Measurements from ENCODE around the gene CCR1.

DNA sequence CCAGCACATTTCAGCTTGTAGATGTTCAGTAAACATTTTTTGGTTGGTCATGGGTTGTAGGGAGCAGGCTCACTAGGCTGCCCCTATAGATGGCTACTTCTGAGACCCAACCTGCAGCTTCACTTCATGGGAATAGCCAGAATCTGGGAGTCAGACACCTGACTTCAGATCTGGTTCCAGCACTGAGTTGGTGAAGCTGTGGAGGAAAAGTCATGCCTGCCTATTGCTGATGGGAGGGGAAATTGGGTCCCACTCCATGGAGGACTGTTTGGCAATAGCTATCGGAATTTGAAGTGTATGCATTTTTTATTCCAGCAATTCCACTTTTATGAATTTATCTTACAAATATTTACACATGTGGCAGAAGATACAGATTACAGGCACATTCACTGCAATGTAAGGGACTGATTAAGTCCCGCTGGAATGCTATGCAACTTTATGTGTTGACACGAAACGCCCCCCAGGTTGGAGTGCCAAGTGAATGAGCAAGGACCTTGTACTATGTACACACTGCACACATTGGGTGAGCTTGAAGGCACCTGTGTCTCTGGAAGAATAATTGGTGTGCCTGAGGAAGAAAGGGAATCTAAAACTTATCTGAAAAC is 7.8 kb upstream of the CCR1 start:
- no peak for TF ChIP-seq SP1 (IDR thresholded peaks at IDR 0.05)
- TF ChIP-seq, protein P1, sequence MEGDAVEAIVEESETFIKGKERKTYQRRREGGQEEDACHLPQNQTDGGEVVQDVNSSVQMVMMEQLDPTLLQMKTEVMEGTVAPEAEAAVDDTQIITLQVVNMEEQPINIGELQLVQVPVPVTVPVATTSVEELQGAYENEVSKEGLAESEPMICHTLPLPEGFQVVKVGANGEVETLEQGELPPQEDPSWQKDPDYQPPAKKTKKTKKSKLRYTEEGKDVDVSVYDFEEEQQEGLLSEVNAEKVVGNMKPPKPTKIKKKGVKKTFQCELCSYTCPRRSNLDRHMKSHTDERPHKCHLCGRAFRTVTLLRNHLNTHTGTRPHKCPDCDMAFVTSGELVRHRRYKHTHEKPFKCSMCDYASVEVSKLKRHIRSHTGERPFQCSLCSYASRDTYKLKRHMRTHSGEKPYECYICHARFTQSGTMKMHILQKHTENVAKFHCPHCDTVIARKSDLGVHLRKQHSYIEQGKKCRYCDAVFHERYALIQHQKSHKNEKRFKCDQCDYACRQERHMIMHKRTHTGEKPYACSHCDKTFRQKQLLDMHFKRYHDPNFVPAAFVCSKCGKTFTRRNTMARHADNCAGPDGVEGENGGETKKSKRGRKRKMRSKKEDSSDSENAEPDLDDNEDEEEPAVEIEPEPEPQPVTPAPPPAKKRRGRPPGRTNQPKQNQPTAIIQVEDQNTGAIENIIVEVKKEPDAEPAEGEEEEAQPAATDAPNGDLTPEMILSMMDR (IDR thresholded peaks at IDR 0.05; ENCODE audit: low read depth, low read length, missing input control) = no peak
- no peak for TF ChIP-seq FOXA1 (IDR thresholded peaks at IDR 0.05)
- TF ChIP-seq, protein P2, sequence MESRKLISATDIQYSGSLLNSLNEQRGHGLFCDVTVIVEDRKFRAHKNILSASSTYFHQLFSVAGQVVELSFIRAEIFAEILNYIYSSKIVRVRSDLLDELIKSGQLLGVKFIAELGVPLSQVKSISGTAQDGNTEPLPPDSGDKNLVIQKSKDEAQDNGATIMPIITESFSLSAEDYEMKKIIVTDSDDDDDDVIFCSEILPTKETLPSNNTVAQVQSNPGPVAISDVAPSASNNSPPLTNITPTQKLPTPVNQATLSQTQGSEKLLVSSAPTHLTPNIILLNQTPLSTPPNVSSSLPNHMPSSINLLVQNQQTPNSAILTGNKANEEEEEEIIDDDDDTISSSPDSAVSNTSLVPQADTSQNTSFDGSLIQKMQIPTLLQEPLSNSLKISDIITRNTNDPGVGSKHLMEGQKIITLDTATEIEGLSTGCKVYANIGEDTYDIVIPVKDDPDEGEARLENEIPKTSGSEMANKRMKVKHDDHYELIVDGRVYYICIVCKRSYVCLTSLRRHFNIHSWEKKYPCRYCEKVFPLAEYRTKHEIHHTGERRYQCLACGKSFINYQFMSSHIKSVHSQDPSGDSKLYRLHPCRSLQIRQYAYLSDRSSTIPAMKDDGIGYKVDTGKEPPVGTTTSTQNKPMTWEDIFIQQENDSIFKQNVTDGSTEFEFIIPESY (IDR thresholded peaks at IDR 0.05) = no peak
- TF ChIP-seq JUND (IDR thresholded peaks at IDR 0.05) = no peak
- TF ChIP-seq EGR1 (IDR thresholded peaks at IDR 0.05; ENCODE audit: low read depth in 2 of 2) = no peak
- no peak for TF ChIP-seq GABPA (IDR thresholded peaks at IDR 0.05 in 1 of 2, conservative IDR thresholded peaks at IDR 0.05 in 1 of 2)
- TF ChIP-seq YY1 (IDR thresholded peaks at IDR 0.05) = no peak
- TF ChIP-seq, protein P3, sequence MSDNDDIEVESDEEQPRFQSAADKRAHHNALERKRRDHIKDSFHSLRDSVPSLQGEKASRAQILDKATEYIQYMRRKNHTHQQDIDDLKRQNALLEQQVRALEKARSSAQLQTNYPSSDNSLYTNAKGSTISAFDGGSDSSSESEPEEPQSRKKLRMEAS (IDR thresholded peaks at IDR 0.05) = no peak
- TF ChIP-seq, protein P4, sequence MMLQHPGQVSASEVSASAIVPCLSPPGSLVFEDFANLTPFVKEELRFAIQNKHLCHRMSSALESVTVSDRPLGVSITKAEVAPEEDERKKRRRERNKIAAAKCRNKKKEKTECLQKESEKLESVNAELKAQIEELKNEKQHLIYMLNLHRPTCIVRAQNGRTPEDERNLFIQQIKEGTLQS (IDR thresholded peaks at IDR 0.05) = no peak
- TF ChIP-seq, protein P5, sequence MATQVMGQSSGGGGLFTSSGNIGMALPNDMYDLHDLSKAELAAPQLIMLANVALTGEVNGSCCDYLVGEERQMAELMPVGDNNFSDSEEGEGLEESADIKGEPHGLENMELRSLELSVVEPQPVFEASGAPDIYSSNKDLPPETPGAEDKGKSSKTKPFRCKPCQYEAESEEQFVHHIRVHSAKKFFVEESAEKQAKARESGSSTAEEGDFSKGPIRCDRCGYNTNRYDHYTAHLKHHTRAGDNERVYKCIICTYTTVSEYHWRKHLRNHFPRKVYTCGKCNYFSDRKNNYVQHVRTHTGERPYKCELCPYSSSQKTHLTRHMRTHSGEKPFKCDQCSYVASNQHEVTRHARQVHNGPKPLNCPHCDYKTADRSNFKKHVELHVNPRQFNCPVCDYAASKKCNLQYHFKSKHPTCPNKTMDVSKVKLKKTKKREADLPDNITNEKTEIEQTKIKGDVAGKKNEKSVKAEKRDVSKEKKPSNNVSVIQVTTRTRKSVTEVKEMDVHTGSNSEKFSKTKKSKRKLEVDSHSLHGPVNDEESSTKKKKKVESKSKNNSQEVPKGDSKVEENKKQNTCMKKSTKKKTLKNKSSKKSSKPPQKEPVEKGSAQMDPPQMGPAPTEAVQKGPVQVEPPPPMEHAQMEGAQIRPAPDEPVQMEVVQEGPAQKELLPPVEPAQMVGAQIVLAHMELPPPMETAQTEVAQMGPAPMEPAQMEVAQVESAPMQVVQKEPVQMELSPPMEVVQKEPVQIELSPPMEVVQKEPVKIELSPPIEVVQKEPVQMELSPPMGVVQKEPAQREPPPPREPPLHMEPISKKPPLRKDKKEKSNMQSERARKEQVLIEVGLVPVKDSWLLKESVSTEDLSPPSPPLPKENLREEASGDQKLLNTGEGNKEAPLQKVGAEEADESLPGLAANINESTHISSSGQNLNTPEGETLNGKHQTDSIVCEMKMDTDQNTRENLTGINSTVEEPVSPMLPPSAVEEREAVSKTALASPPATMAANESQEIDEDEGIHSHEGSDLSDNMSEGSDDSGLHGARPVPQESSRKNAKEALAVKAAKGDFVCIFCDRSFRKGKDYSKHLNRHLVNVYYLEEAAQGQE (IDR thresholded peaks at IDR 0.05) = no peak
- TF ChIP-seq HNF4G (IDR thresholded peaks at IDR 0.05) = no peak
- TF ChIP-seq RAD21 (IDR thresholded peaks at IDR 0.05) = no peak
